Activated T-helper 1 cell treated with anti-CD3 and anti-CD28 coated beads, Interleukin-12 subunit alpha, Interleukin-12 subunit beta, Interleukin-2, Interleukin-4 antibody, amounts not matched to agents 30 ng/mL and 10 ng/mL and 1 ng/mL, durations not matched to agents 14 hours and 24 hours and 36 hours (primary cell): ENCODE results near the gene AUTS2. TPM values are rescaled to one million over a fixed set of nuclear protein-coding genes. Genes with fewer than 3 reads are reported as not detected.

ENCODE experiments used
- DNase-seq: peaks from one replicate; pipeline ENCODE4 v3.0.0; 2021; ENCODE audit warnings: low spot score
- H3K27ac Mint-ChIP-seq: one replicate; pipeline ENCODE4 v1.8.0; 2021; ENCODE audit warnings: mild to moderate bottlenecking, mixed read lengths
- H3K27me3 Mint-ChIP-seq: one replicate; pipeline ENCODE4 v1.8.0; 2022; ENCODE audit warnings: mild to moderate bottlenecking, moderate library complexity, mixed read lengths; ENCODE audit not compliant: insufficient read depth
- H3K36me3 Mint-ChIP-seq: one replicate; pipeline ENCODE4 v1.8.0; 2021; ENCODE audit warnings: low read depth, mixed read lengths
- H3K4me1 Mint-ChIP-seq: one replicate; pipeline ENCODE4 v1.8.0; 2021; ENCODE audit warnings: low read depth, mixed read lengths
- H3K4me3 Mint-ChIP-seq: one replicate; pipeline ENCODE4 v1.8.0; 2021; ENCODE audit warnings: mild to moderate bottlenecking, moderate library complexity, mixed read lengths
- H3K9me3 Mint-ChIP-seq: one replicate; pipeline ENCODE4 v1.8.0; 2021; ENCODE audit warnings: mixed read lengths
- intact Hi-C: fragments of 100-400 bp; cut with micrococcal nuclease; formaldehyde crosslinking; loops from one replicate; pipeline ENCODE4 v1.15.1; 2024
- total RNA-seq: library from RNA; stranded (reverse); gene quantifications from 2 replicates; pipeline ENCODE4 v1.2.3, GENCODE V29; 2022

The AUTS2 gene
- total RNA-seq, 1 donor from 2014 or later = 2.7 TPM

- no peak overlapping the region for H3K4me3 Mint-ChIP-seq
- DNase-seq = no peak
- intact Hi-C loops = no loop called here
These were observed 200.9 kb downstream of the AUTS2 start for GRCh38 chr7:69799048-69799697.

GRCh38 chr7:69799990-69800389, 201.7 kb downstream of the AUTS2 start:
- intact Hi-C loops = no loop called here
- no peak for DNase-seq
- H3K27me3 Mint-ChIP-seq = peaks cover 6% of the 10 kb centered on the region
- H3K9me3 Mint-ChIP-seq = no peaks in the 10 kb centered on the region
- H3K4me1 Mint-ChIP-seq = no peaks in the 10 kb centered on the region
- H3K36me3 Mint-ChIP-seq = no peaks in the 10 kb centered on the region
- no peak overlapping the region for H3K27ac Mint-ChIP-seq
- H3K4me3 Mint-ChIP-seq = no peak overlapping the region

More at GRCh38 chr7:69799048-69799697, 200.9 kb downstream of the AUTS2 start:
- Mint-ChIP-seq H3K27me3 (peaks cover 6% of the 10 kb centered on the region), H3K4me1 (no peaks in the 10 kb centered on the region), H3K36me3 (no peaks in the 10 kb centered on the region), H3K9me3 (no peaks in the 10 kb centered on the region), H3K27ac (no peak overlapping the region)

GRCh38 chr7:69800495-69800894, 202.2 kb downstream of the AUTS2 start:
- no peak overlapping the region for H3K4me3 Mint-ChIP-seq
- intact Hi-C loops = no loop called here

GRCh38 chr7:69801729-69802682, 203.7 kb downstream of the AUTS2 start:
- no peak overlapping the region for H3K27ac Mint-ChIP-seq
- H3K4me1 Mint-ChIP-seq = no peaks in the 10 kb centered on the region
- H3K27me3 Mint-ChIP-seq = peaks cover 6% of the 10 kb centered on the region
- H3K9me3 Mint-ChIP-seq = no peaks in the 10 kb centered on the region
- no peak for DNase-seq
- intact Hi-C loops = no loop called here
- no peaks in the 10 kb centered on the region for H3K36me3 Mint-ChIP-seq
- H3K4me3 Mint-ChIP-seq = no peak overlapping the region

More at GRCh38 chr7:69800495-69800894, 202.2 kb downstream of the AUTS2 start:
- Mint-ChIP-seq H3K36me3 (no peaks in the 10 kb centered on the region), H3K27me3 (peaks cover 6% of the 10 kb centered on the region), H3K4me1 (no peaks in the 10 kb centered on the region), H3K27ac (no peak overlapping the region), H3K9me3 (no peaks in the 10 kb centered on the region)
- no peak for DNase-seq

GRCh38 chr7:69803699-69804516, 205.6 kb downstream of the AUTS2 start:
- DNase-seq = no peak
- Mint-ChIP-seq H3K36me3 (no peaks in the 10 kb centered on the region), H3K4me3 (no peak overlapping the region), H3K27ac (no peak overlapping the region), H3K4me1 (no peaks in the 10 kb centered on the region), H3K27me3 (peaks cover 6% of the 10 kb centered on the region), H3K9me3 (no peaks in the 10 kb centered on the region)
- intact Hi-C loops = no loop called here

- Mint-ChIP-seq H3K4me1 (no peaks in the 10 kb centered on the region), H3K4me3 (no peak overlapping the region), H3K27me3 (peaks cover 6% of the 10 kb centered on the region), H3K9me3 (no peaks in the 10 kb centered on the region), H3K27ac (no peak overlapping the region), H3K36me3 (no peaks in the 10 kb centered on the region)
- intact Hi-C loops = no loop called here
- DNase-seq = no peak
These were observed 206.7 kb downstream of the AUTS2 start for GRCh38 chr7:69804962-69805361.

- DNase-seq = no peak
- no peaks in the 10 kb centered on the region for H3K27me3 Mint-ChIP-seq
- H3K4me1 Mint-ChIP-seq = no peaks in the 10 kb centered on the region
- H3K4me3 Mint-ChIP-seq = no peak overlapping the region
- intact Hi-C loops = no loop called here
- no peaks in the 10 kb centered on the region for H3K9me3 Mint-ChIP-seq
- H3K36me3 Mint-ChIP-seq = no peaks in the 10 kb centered on the region
- H3K27ac Mint-ChIP-seq = no peak overlapping the region
These were observed 210.1 kb downstream of the AUTS2 start for GRCh38 chr7:69808391-69808790.

- intact Hi-C loops = no loop called here
- Mint-ChIP-seq H3K36me3 (no peaks in the 10 kb centered on the region), H3K27me3 (peaks cover under 1% of the 10 kb centered on the region), H3K27ac (no peak overlapping the region), H3K9me3 (no peaks in the 10 kb centered on the region), H3K4me3 (no peak overlapping the region), H3K4me1 (no peaks in the 10 kb centered on the region)
- no peak for DNase-seq
These were observed 213.4 kb downstream of the AUTS2 start for GRCh38 chr7:69811476-69812308.

GRCh38 chr7:69812756-69813155, 214.5 kb downstream of the AUTS2 start:
- no peaks in the 10 kb centered on the region for H3K4me1 Mint-ChIP-seq
- no peaks in the 10 kb centered on the region for H3K36me3 Mint-ChIP-seq
- intact Hi-C loops = no loop called here
- no peak for DNase-seq
- no peaks in the 10 kb centered on the region for H3K9me3 Mint-ChIP-seq
- H3K4me3 Mint-ChIP-seq = no peak overlapping the region
- peaks cover 2% of the 10 kb centered on the region for H3K27me3 Mint-ChIP-seq
- no peak overlapping the region for H3K27ac Mint-ChIP-seq

GRCh38 chr7:69813637-69814240, 215.5 kb downstream of the AUTS2 start:
- Mint-ChIP-seq H3K4me3 (no peak overlapping the region), H3K4me1 (no peaks in the 10 kb centered on the region), H3K36me3 (no peaks in the 10 kb centered on the region), H3K27ac (no peak overlapping the region), H3K27me3 (peaks cover 2% of the 10 kb centered on the region), H3K9me3 (no peaks in the 10 kb centered on the region)
- intact Hi-C loops = no loop called here
- no peak for DNase-seq

GRCh38 chr7:69814421-69814962, 216.2 kb downstream of the AUTS2 start:
- no peaks in the 10 kb centered on the region for H3K9me3 Mint-ChIP-seq
- H3K4me3 Mint-ChIP-seq = no peak overlapping the region
- no peaks in the 10 kb centered on the region for H3K4me1 Mint-ChIP-seq
- peaks cover 2% of the 10 kb centered on the region for H3K27me3 Mint-ChIP-seq
- no peak overlapping the region for H3K27ac Mint-ChIP-seq
- no peaks in the 10 kb centered on the region for H3K36me3 Mint-ChIP-seq
- intact Hi-C loops = no loop called here
- no peak for DNase-seq
